CD4-positive, CD25-positive, alpha-beta regulatory T cell (primary cell): Measurements from ENCODE around the gene KNDC1. TPM values are rescaled to one million over a fixed set of nuclear protein-coding genes. Genes with fewer than 3 reads are reported as not detected.
A peak's percentile ranks its signal among the peaks of the same experiment; 100 is the strongest.

Experiments used
- ATAC-seq, 2 donors: fragments of 150-1000 bp; cut with Tn5 transposase; one replicate each; pipeline ENCODE4 v1.10.0; 2021; ENCODE audit warnings: low read depth in 2 of 2, moderate number of reproducible peaks in 2 of 2, moderate library complexity in 1 of 2
- DNase-seq, 3 donors: peaks; one replicate each; pipeline versions ENCODE4 v3.0.0 to v3.0.0-alpha.2; 2012 to 2022; ENCODE audit warnings: mixed read lengths in 1 of 3
- H3K27ac ChIP-seq: one replicate; pipeline ENCODE4 v1.7.0; 2013; ENCODE audit warnings: mild to moderate bottlenecking, low read length; ENCODE audit not compliant: insufficient read depth, poor library complexity, severe bottlenecking
- H3K27me3 ChIP-seq: one replicate; pipeline ENCODE4 v1.7.0; 2013; ENCODE audit warnings: low read length; ENCODE audit not compliant: control insufficient read depth, insufficient read depth
- H3K36me3 ChIP-seq: one replicate; pipeline ENCODE4 v1.7.0; 2013; ENCODE audit warnings: mild to moderate bottlenecking, low read length, moderate library complexity; ENCODE audit not compliant: control insufficient read depth, insufficient read depth
- H3K4me1 ChIP-seq: 2 replicates; pipeline ENCODE4 v1.7.0; 2013; ENCODE audit warnings: mild to moderate bottlenecking, low read length; ENCODE audit not compliant: insufficient read depth, control insufficient read depth, poor library complexity, severe bottlenecking
- H3K4me3 ChIP-seq: one replicate; pipeline ENCODE4 v1.7.0; 2013; ENCODE audit warnings: low read depth, mild to moderate bottlenecking, low read length, moderate library complexity
- H3K9me3 ChIP-seq, 2 experiments: 1 replicate in 1 of 2; 2 replicates in 1 of 2; pipeline ENCODE4 v1.7.0; 2013; ENCODE audit warnings: low read length in 2 of 2, mild to moderate bottlenecking in 1 of 2, moderate library complexity in 1 of 2; ENCODE audit not compliant: control insufficient read depth in 2 of 2
- H3K27ac Mint-ChIP-seq, 3 donors: one replicate each; pipeline ENCODE4 v1.8.0; 2020 to 2022; ENCODE audit warnings: mild to moderate bottlenecking in 3 of 3, mixed read lengths in 3 of 3, moderate library complexity in 2 of 3
- H3K27me3 Mint-ChIP-seq: one replicate; pipeline ENCODE4 v1.8.0; 2022; ENCODE audit warnings: mild to moderate bottlenecking, mixed read lengths
- H3K36me3 Mint-ChIP-seq: one replicate; pipeline ENCODE4 v1.8.0; 2020; ENCODE audit warnings: mixed read lengths
- H3K4me1 Mint-ChIP-seq, 4 donors: one replicate each; pipeline ENCODE4 v1.8.0; 2020 to 2022; ENCODE audit warnings: mixed read lengths in 4 of 4, mild to moderate bottlenecking in 1 of 4
- H3K4me3 Mint-ChIP-seq, 4 donors: one replicate each; pipeline ENCODE4 v1.8.0; 2020 to 2022; ENCODE audit warnings: mild to moderate bottlenecking in 4 of 4, mixed read lengths in 4 of 4, moderate library complexity in 3 of 4
- H3K9me3 Mint-ChIP-seq, 7 donors: one replicate each; pipeline ENCODE4 v1.8.0; 2020 to 2022; ENCODE audit warnings: mixed read lengths in 7 of 7, mild to moderate bottlenecking in 3 of 7, moderate library complexity in 2 of 7
- polyA plus RNA-seq, 4 donors: library from polyadenylated mRNA; unstranded; fragments of 300-500 nt; fragmentation: Illumina TruSeq; gene quantifications; one replicate each; pipeline ENCODE4 v1.2.3, GENCODE V29; 2021
- total RNA-seq: library from RNA; stranded (reverse); gene quantifications from one replicate; pipeline ENCODE4 v1.2.3, GENCODE V29; 2022

Gene KNDC1
- total and polyA plus RNA-seq, 5 donors from 2014 or later = 1.1 TPM; not detected in 4

DNA sequence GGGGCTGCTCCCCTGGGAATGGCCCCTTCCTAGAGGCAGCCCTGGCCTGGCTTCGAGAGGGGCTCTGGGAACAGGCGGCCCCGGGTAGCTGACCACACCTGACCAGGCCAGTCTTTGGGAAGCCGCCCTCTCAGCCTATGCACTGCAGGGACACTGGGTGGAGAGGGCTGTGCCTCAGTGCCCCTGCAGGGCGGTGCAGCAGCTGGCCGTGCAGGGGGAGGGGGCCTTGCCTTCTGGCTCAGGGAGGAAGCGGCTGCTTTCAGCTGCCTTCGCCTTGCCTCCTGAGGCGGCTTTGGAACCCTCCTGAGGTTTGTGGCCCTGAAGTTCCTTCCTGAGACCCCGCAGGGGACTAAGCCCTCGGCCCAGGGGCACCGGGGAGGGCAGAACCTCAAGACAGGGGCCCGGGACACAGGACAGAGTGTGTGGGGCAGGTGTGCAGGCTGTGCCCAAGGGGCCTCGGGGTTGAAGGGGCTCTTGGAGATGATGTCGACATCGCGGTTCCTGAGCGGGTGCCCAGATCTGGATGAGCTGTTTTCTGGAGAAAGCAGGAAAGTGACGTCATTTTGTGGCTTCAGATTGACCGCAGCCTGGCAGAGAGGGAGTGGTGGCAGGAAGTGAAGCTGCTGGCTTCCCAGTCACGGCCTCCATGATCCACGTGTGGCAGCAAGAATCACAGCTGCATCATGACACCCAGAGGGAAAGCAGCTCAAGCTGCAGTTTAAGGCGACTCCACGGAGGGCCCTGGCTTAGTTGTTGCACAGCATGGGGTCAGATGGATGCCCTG is 99.0 kb downstream of the KNDC1 start:
- Mint-ChIP-seq H3K27ac (peak overlapping the region; percentile 95 to 99 (median 96)), H3K27me3 (no peaks in the 10 kb centered on the region), H3K9me3 (no peaks in the 10 kb centered on the region), H3K4me1 (peaks cover 0 to 63% (median 17%) of the 10 kb centered on the region in 4 donors), H3K4me3 (peak overlapping the region; percentile 83 to 92 (median 86)), H3K36me3 (no peaks in the 10 kb centered on the region)
- peak; percentile 53 to 57 for ATAC-seq
- peak; percentile 47 to 84 (median 74) for DNase-seq
- H3K4me1 ChIP-seq = peaks cover 65% of the 10 kb centered on the region
- no peaks in the 10 kb centered on the region for H3K36me3 ChIP-seq
- H3K9me3 ChIP-seq = no peaks in the 10 kb centered on the region
- no peaks in the 10 kb centered on the region for H3K27me3 ChIP-seq
- peak overlapping the region; percentile 26 for H3K4me3 ChIP-seq
- H3K27ac ChIP-seq = peak overlapping the region; percentile 75

DNA sequence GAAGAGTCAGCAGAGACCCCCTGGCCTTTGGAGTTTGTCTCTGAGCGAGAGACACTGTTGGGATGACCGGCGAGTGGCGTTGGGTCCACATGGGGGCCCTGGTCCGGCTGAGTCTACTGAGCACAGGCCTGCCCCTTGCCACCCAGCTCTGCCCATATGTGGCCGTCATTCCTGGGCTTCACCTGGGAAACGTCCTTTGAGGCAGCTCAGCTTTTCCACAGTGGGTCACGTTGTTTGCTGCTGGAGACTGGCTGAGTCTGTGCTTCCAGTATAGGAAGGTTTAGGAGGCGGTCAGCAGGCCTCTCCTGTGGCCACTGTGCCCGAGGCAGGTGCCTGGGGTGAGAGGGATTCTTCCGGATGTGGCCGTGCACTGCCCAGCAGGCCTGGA is 99.6 kb downstream of the KNDC1 start:
- H3K9me3 Mint-ChIP-seq = no peaks in the 10 kb centered on the region
- peaks cover 0 to 68% (median 22%) of the 10 kb centered on the region in 4 donors for H3K4me1 Mint-ChIP-seq
- peak overlapping the region; percentile 95 to 99 (median 96) for H3K27ac Mint-ChIP-seq
- H3K27me3 ChIP-seq = no peaks in the 10 kb centered on the region
- DNase-seq (no peak), ATAC-seq (no peak)
- no peaks in the 10 kb centered on the region for H3K36me3 Mint-ChIP-seq
- H3K4me3 ChIP-seq = peak overlapping the region; percentile 26
- peaks cover 71% of the 10 kb centered on the region for H3K4me1 ChIP-seq
- H3K27ac ChIP-seq = peak overlapping the region; percentile 75
- H3K27me3 Mint-ChIP-seq = no peaks in the 10 kb centered on the region
- peak overlapping the region; percentile 83 to 92 (median 86) for H3K4me3 Mint-ChIP-seq
- no peaks in the 10 kb centered on the region for H3K36me3 ChIP-seq
- H3K9me3 ChIP-seq = no peaks in the 10 kb centered on the region

DNA sequence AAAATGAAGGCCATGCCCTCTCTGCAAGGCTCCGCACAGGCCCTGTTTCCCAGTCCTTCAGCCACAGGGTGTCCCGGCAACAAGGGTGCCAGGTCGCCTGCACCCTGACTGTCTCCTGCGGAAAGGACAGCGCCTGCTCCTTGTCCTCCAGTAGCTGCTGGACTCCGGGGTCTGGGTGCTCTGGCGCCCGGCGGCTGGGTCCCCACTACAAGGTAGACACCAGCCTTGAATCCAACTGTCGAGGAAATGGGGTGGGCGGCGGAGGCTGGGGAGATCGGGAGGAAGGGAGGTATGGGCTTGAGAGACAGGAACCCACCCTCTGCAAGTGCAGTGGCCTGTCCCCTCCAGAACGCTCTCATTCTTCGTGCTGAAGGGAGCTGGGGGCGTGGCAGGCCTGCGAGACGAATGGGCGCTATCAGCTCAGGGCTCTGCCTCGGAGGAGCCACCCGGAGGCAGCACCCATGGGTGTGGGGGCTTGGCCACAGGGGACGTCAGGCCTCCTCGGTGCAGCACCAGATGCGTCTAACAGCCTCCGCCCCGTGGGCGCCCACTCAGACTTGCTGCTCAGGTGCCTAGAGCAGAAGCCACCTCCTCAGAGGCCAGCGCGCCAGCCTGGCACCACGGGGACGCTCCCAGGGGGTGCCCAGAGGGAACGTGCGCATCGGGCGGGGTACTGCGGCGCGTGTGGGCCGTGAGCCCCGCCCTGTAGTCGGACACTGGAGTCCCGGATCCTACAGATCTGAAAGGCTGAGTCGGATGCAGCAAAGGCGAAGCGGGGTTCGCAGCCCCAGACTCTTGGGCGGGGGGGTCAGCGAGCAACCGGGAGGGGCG is 101.1 kb downstream of the KNDC1 start:
- Mint-ChIP-seq H3K27me3 (no peaks in the 10 kb centered on the region), H3K27ac (peak overlapping the region; percentile 14 to 95 (median 71))
- ATAC-seq = peak; percentile 33 to 40

DNA sequence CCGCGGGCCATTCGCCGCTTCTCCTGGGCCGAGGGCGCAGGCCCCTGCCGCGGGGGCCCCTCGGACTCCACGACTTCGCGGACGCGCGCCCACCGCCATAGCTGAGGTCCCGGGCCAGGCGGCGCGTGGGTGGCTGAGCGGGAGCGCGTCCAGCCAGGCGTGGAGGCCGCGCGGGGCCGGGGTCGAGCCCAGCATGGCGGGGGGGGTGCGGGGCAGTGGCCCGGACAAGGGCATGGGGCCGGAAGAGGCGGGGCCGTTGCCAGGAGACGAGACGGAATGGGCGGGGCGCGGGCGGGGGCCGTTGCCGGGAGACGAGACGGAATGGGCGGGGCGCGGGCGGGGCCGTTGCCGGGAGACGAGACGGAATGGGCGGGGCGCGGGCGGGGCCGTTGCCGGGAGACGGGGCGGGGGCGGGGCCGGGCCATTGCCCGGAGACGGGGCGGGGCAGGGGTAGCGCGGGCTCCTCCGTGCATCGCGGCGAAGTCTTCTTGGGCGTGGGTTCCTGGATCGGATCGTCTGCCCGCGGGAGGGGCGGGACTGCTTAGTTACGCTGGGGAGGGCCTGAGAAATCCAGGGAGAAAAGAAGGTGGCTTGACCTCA is 101.8 kb downstream of the KNDC1 start:
- no peaks in the 10 kb centered on the region for H3K27me3 Mint-ChIP-seq
- ATAC-seq = peak; percentile 45 to 52

More for the DNA sequence above, 101.1 kb downstream of the KNDC1 start:
- H3K4me3 ChIP-seq = no peak overlapping the region
- no peaks in the 10 kb centered on the region for H3K9me3 Mint-ChIP-seq
- no peaks in the 10 kb centered on the region for H3K27me3 ChIP-seq
- H3K27ac ChIP-seq = peak overlapping the region; percentile 90
- peak; percentile 58 to 67 (median 65) for DNase-seq
- no peaks in the 10 kb centered on the region for H3K36me3 ChIP-seq
- H3K36me3 Mint-ChIP-seq = no peaks in the 10 kb centered on the region
- no peaks in the 10 kb centered on the region for H3K9me3 ChIP-seq
- peaks cover 80% of the 10 kb centered on the region for H3K4me1 ChIP-seq
- H3K4me3 Mint-ChIP-seq = peak overlapping the region; percentile 83 to 95 (median 85)
- H3K4me1 Mint-ChIP-seq = peaks cover 0 to 78% (median 29%) of the 10 kb centered on the region in 4 donors

DNA sequence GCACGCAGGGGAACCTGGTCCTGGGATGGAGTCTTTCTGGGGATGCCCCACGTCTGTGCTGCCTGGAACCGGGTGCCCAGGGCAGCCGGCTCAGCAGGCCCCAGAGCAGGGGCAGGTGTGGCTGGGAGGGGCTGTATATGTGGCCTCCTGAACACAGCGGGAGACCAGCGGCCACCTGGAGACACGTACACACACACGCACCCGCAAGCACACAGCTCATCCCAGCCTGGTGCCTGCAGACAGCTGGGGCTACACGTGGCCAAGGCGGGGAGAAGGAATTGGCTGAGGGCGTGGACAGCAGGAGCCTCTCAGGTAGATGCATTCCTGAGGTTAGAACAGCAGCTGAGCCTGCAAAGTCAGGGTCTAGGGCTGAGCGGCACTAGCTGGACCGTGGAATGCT is 102.7 kb downstream of the KNDC1 start:
- peak overlapping the region; percentile 80 for H3K27ac ChIP-seq
- Mint-ChIP-seq H3K36me3 (no peaks in the 10 kb centered on the region), H3K4me1 (peaks cover 0 to 70% (median 29%) of the 10 kb centered on the region in 4 donors), H3K27me3 (no peaks in the 10 kb centered on the region), H3K27ac (peak overlapping the region in 2 of 3 donors; percentile 32 to 74), H3K9me3 (no peaks in the 10 kb centered on the region), H3K4me3 (peak overlapping the region in 3 of 4 donors; percentile 81 to 85 (median 82))
- no peaks in the 10 kb centered on the region for H3K36me3 ChIP-seq
- DNase-seq = no peak
- no peak overlapping the region for H3K4me3 ChIP-seq
- H3K4me1 ChIP-seq = peaks cover 72% of the 10 kb centered on the region
- no peaks in the 10 kb centered on the region for H3K27me3 ChIP-seq
- no peaks in the 10 kb centered on the region for H3K9me3 ChIP-seq
- ATAC-seq = no peak

More for the DNA sequence above, 101.8 kb downstream of the KNDC1 start:
- no peaks in the 10 kb centered on the region for H3K9me3 ChIP-seq
- Mint-ChIP-seq H3K9me3 (no peaks in the 10 kb centered on the region), H3K27ac (peak overlapping the region; percentile 26 to 83 (median 32)), H3K4me3 (peak overlapping the region; percentile 74 to 85 (median 82)), H3K4me1 (peaks cover 0 to 78% (median 29%) of the 10 kb centered on the region in 4 donors), H3K36me3 (no peaks in the 10 kb centered on the region)
- H3K27me3 ChIP-seq = no peaks in the 10 kb centered on the region
- peak; percentile 76 to 81 (median 81) for DNase-seq
- H3K27ac ChIP-seq = peak overlapping the region; percentile 90
- H3K4me1 ChIP-seq = peaks cover 80% of the 10 kb centered on the region
- H3K4me3 ChIP-seq = peak overlapping the region; percentile 53
- H3K36me3 ChIP-seq = no peaks in the 10 kb centered on the region

DNA sequence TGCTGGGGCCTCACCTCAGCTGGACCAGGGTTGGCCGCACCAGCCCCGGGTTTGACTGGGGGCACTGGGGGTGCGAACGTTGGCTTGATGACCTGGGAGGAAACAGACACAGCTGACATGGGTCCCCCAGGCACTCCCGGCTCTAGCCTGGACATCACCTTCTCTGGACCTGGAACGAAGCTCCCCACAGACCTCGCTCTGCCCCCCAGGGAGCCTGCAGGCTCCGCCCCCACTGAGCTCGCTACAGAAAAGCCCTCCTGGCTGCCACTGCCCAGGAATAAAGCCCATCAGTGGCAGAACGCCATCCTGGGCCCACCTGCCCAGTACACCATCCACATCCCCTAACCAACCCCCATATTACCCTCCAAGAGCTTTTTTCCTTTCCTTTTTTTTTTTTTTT is 103.7 kb downstream of the KNDC1 start:
- no peaks in the 10 kb centered on the region for H3K36me3 ChIP-seq
- Mint-ChIP-seq H3K4me1 (peaks cover 0 to 62% (median 29%) of the 10 kb centered on the region in 4 donors), H3K4me3 (peak overlapping the region; percentile 61 to 90 (median 74)), H3K27me3 (no peaks in the 10 kb centered on the region), H3K9me3 (no peaks in the 10 kb centered on the region), H3K36me3 (no peaks in the 10 kb centered on the region), H3K27ac (peak overlapping the region; percentile 52 to 79 (median 74))
- H3K4me1 ChIP-seq = peaks cover 62% of the 10 kb centered on the region
- ATAC-seq (no peak), DNase-seq (no peak)
- no peak overlapping the region for H3K4me3 ChIP-seq
- H3K27me3 ChIP-seq = no peaks in the 10 kb centered on the region
- H3K27ac ChIP-seq = peak overlapping the region; percentile 53
- H3K9me3 ChIP-seq = no peaks in the 10 kb centered on the region

DNA sequence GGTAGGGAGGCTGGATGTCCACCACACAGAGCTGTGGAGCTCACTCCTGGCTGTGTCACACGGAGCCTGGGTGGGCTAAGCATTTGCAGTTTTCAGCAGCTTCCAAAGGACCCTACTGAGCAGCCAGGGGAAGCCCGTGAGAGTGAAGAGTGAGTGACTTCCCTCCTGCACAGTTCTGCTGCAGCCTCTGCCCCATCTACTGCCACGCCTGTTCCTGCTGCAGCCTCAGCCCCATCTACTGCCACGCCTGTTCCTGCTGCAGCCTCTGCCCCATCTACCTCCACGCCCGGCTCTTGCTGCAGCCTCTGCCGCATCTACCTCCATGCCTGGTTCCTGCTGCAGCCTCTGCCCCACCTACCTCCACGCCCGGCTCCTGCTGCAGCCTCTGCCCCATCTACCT is 104.4 kb downstream of the KNDC1 start:
- no peaks in the 10 kb centered on the region for H3K27me3 Mint-ChIP-seq
- H3K27ac Mint-ChIP-seq = peak overlapping the region; percentile 54 to 79 (median 66)
- peak overlapping the region; percentile 61 to 90 (median 74) for H3K4me3 Mint-ChIP-seq
- Histone ChIP-seq H3K36me3 (peaks cover 4% of the 10 kb centered on the region), H3K27ac (peak overlapping the region; percentile 53), H3K4me1 (peaks cover 54% of the 10 kb centered on the region), H3K4me3 (peak overlapping the region; percentile 52), H3K27me3 (no peaks in the 10 kb centered on the region), H3K9me3 (no peaks in the 10 kb centered on the region)
- DNase-seq (peak in 2 of 3 donors; percentile 57 to 87), ATAC-seq (peak; percentile 53 to 66)
- no peaks in the 10 kb centered on the region for H3K36me3 Mint-ChIP-seq
- H3K4me1 Mint-ChIP-seq = peaks cover 0 to 54% (median 24%) of the 10 kb centered on the region in 4 donors
- no peaks in the 10 kb centered on the region for H3K9me3 Mint-ChIP-seq
